ENCODE measurements around the gene PPP1R12B.
"Not testable (repeated sequence)": the region's sequence is repeated elsewhere in the genome, so short reads cannot be mapped to it uniquely, and the experiment has no call there.

DNA sequence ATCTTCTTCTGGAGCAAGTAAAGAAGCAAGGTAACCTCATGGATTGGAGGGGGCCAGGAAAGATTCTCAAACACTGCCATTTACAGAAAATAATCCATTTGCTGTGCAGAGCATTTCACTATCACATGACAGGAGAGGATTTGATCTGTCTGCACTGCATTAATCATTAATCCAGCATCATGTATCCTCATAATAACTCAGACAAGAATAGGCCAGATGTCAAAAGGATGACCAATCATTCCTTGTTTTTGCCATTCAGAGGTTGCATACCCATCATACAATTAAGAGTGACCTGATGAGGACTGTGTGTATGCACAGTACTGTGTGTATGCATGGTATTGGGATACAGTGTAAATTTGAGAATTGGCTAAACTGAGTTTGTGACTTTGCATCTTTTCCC is 74.2 kb downstream of the PPP1R12B start:
- TF ChIP-seq EZH2 (IDR thresholded peaks at IDR 0.05; ENCODE audit: low read length, missing control alignments); CTCF (conservative IDR thresholded peaks at IDR 0.05 in 1 of 2, IDR thresholded peaks at IDR 0.05 in 1 of 2; ENCODE audit: low read depth in 1 of 2, low read length in 2 of 2): not testable (repeated sequence)
